ENCODE results near the gene HNRNPC.
"Not testable (repeated sequence)": the region's sequence is repeated elsewhere in the genome, so short reads cannot be mapped to it uniquely, and the experiment has no call there.

Gene HNRNPC

GRCh38 chr14:21191261-21191808 is 77.9 kb downstream of the HNRNPC start:
- no peak for DNase-seq

- peak; percentile 78 for DNase-seq
These were observed 83.8 kb downstream of the HNRNPC start for GRCh38 chr14:21185491-21185890.

GRCh38 chr14:21184254-21184653 is 85.0 kb downstream of the HNRNPC start:
- DNase-seq = no peak

GRCh38 chr14:21182166-21182565 is 87.1 kb downstream of the HNRNPC start:
- DNase-seq = no peak

- DNase-seq = no peak
These were observed 98.1 kb downstream of the HNRNPC start for GRCh38 chr14:21171128-21171527.

GRCh38 chr14:21169573-21169972 is 99.7 kb downstream of the HNRNPC start:
- no peak for DNase-seq

- no peak for DNase-seq
These were observed 101.2 kb downstream of the HNRNPC start for GRCh38 chr14:21168055-21168454.

GRCh38 chr14:21165670-21166069 is 103.6 kb downstream of the HNRNPC start:
- DNase-seq = not testable (repeated sequence)

GRCh38 chr14:21165002-21165605 is 104.1 kb downstream of the HNRNPC start:
- not testable (repeated sequence) for DNase-seq

- no peak for DNase-seq
These were observed 105.4 kb downstream of the HNRNPC start for GRCh38 chr14:21163871-21164291.

- no peak for DNase-seq
These were observed 107.2 kb downstream of the HNRNPC start for GRCh38 chr14:21162081-21162480.

GRCh38 chr14:21160061-21160610 is 109.1 kb downstream of the HNRNPC start:
- no peak for DNase-seq
